ENCODE results near the gene HORMAD1. TPM values are rescaled to one million over a fixed set of nuclear protein-coding genes. Genes with fewer than 3 reads are reported as not detected.
A peak's percentile ranks its signal among the peaks of the same experiment; 100 is the strongest.

The HORMAD1 gene
- polyA plus RNA-seq, 3 donors: 0.48 to 5.6 TPM; not detected in 1

- Histone ChIP-seq H3K27me3 (ENCODE audit: control insufficient read depth in 2 of 2, insufficient read depth in 2 of 2, low read length in 2 of 2) (no peaks in the 10 kb centered on the region), H2AFZ (ENCODE audit: insufficient read depth, low read depth, low read length, poor library complexity, severe bottlenecking) (no peak overlapping the region), H3K79me2 (ENCODE audit: insufficient read depth, low read length) (peaks cover 13% of the 10 kb centered on the region), H3K4me2 (replicated peaks; ENCODE audit: extremely low read depth, low read length, poor library complexity, severe bottlenecking) (no peak overlapping the region), H3K36me3 (replicated peaks in 1 of 2; ENCODE audit: control insufficient read depth in 1 of 2, insufficient read depth in 2 of 2, low read length in 2 of 2) (peaks cover 10 to 37% of the 10 kb centered on the region in 2 donors), H3K4me1 (ENCODE audit: control insufficient read depth in 1 of 2, insufficient read depth in 2 of 2, low read length in 2 of 2) (peaks cover 7 to 18% of the 10 kb centered on the region in 2 donors), H3K27ac (ENCODE audit: low read depth in 1 of 2, low read length in 2 of 2) (no peak overlapping the region), H3K4me3 (replicated peaks in 1 of 3; ENCODE audit: low read depth in 2 of 3, low read length in 3 of 3) (no peak overlapping the region), H4K20me1 (ENCODE audit: insufficient read depth, low read length) (no peaks in the 10 kb centered on the region), H3K9ac (ENCODE audit: insufficient read depth, low read length, poor library complexity, severe bottlenecking) (no peak overlapping the region), H3K9me3 (replicated peaks in 1 of 2; ENCODE audit: control insufficient read depth in 1 of 2, insufficient read depth in 1 of 2, low read length in 2 of 2) (no peaks in the 10 kb centered on the region)
- WGBS (ENCODE audit: insufficient coverage): no CpG with 5 or more reads among the region's 4 CpGs
- peak overlapping the region in 1 of 7 donors; percentile 18 for H3K27ac Mint-ChIP-seq
- no peak overlapping the region for H3K4me3 Mint-ChIP-seq
- TF ChIP-seq CTCF (IDR thresholded peaks at IDR 0.05): no peak
- peaks cover 20% of the 10 kb centered on the region for H3K4me1 Mint-ChIP-seq
- H3K36me3 Mint-ChIP-seq: peaks cover 25 to 38% of the 10 kb centered on the region in 2 donors
- DNase-seq: no peak
- peaks cover 0 to 2% (median 0%) of the 10 kb centered on the region in 3 donors for H3K27me3 Mint-ChIP-seq (ENCODE audit: low read depth in 3 of 3)
- intact Hi-C loops (cut with micrococcal nuclease): no loop called here
- no peaks in the 10 kb centered on the region for H3K9me3 Mint-ChIP-seq
These were observed 25.1 kb downstream of the HORMAD1 start for GRCh38 chr1:150695561-150695960.

DNA sequence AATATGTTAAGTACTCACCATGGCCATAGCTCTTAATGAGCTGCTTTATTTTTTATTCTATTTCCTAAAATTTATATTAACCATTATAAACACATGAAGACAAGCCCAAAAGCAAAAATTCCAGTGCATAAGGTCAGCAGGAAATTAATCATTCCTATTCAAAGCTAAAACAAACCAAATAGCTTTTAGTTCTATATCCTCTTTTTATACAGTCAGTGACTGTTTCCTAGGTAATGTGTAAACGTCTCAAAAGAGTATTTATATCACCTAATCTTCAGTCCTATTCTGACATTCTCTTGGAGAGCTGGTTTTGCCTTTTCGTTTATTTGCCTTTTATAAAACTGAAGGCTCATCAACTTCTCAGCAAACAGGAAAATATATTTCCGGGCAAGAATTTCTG is 28.0 kb downstream of the HORMAD1 start:
- Histone ChIP-seq H3K4me2 (replicated peaks; ENCODE audit: extremely low read depth, low read length, poor library complexity, severe bottlenecking) (no peak overlapping the region), H2AFZ (ENCODE audit: insufficient read depth, low read depth, low read length, poor library complexity, severe bottlenecking) (no peak overlapping the region)

More for the DNA sequence above, 28.0 kb downstream of the HORMAD1 start:
- Mint-ChIP-seq H3K4me3 (no peak overlapping the region), H3K27me3 (ENCODE audit: low read depth in 3 of 3) (peaks cover 0 to 2% (median 0%) of the 10 kb centered on the region in 3 donors), H3K36me3 (peaks cover 31 to 47% of the 10 kb centered on the region in 2 donors), H3K9me3 (no peaks in the 10 kb centered on the region), H3K4me1 (peaks cover 18% of the 10 kb centered on the region), H3K27ac (peak overlapping the region in 1 of 7 donors; percentile 35)
- Histone ChIP-seq H4K20me1 (ENCODE audit: insufficient read depth, low read length) (no peaks in the 10 kb centered on the region), H3K4me1 (ENCODE audit: control insufficient read depth in 1 of 2, insufficient read depth in 2 of 2, low read length in 2 of 2) (peaks cover 6 to 17% of the 10 kb centered on the region in 2 donors), H3K4me3 (replicated peaks in 1 of 3; ENCODE audit: low read depth in 2 of 3, low read length in 3 of 3) (no peak overlapping the region), H3K9me3 (replicated peaks in 1 of 2; ENCODE audit: control insufficient read depth in 1 of 2, insufficient read depth in 1 of 2, low read length in 2 of 2) (no peaks in the 10 kb centered on the region), H3K9ac (ENCODE audit: insufficient read depth, low read length, poor library complexity, severe bottlenecking) (no peak overlapping the region), H3K27me3 (ENCODE audit: control insufficient read depth in 2 of 2, insufficient read depth in 2 of 2, low read length in 2 of 2) (no peaks in the 10 kb centered on the region), H3K36me3 (replicated peaks in 1 of 2; ENCODE audit: control insufficient read depth in 1 of 2, insufficient read depth in 2 of 2, low read length in 2 of 2) (peaks cover 16 to 54% of the 10 kb centered on the region in 2 donors), H3K79me2 (ENCODE audit: insufficient read depth, low read length) (peaks cover 13% of the 10 kb centered on the region), H3K27ac (ENCODE audit: low read depth in 1 of 2, low read length in 2 of 2) (no peak overlapping the region)
- DNase-seq: no peak
- no peak for TF ChIP-seq CTCF (IDR thresholded peaks at IDR 0.05)
- WGBS (ENCODE audit: insufficient coverage): 67% methylated on average over 1 of the region's 3 CpGs
- intact Hi-C loops (cut with micrococcal nuclease): no loop called here

Data from CD14-positive monocyte (primary cell).